Articular chondrocyte of knee joint (primary cell): ENCODE data around the gene PIK3R4. TPM values are rescaled to one million over a fixed set of nuclear protein-coding genes. Genes with fewer than 3 reads are reported as not detected.

Experiments used
- total RNA-seq: library from RNA; depleted of rRNA; stranded (reverse); fragments of >200 nt; gene quantifications from 2 replicates; pipeline ENCODE4 v1.2.3, GENCODE V29; 2012

The PIK3R4 gene
- total RNA-seq = 32.6 and 38.4 TPM in 2 replicates

GRCh38 chr3:130746246-130747039 lies at the start of gene PIK3R4:
Gene PIK3R4, minus strand, starts transcription at chr3:130746829. Its CDS starts 1,611 bp downstream, at chr3:130745218.

Other genes with a start within 250 kb of the PIK3R4 start
- gene COL6A6, start 229.7 kb downstream of the PIK3R4 start, total RNA-seq = under 0.01 TPM in 1 of 2 replicates, not detected in the other
- gene ATP2C1, start 147.3 kb upstream of the PIK3R4 start, total RNA-seq = 64.0 and 70.9 TPM in 2 replicates